AG04449 (cell line): Measurements from ENCODE around the gene EMILIN3.

Source experiments
- CTCF ChIA-PET: fragments of 350-600 bp; formaldehyde crosslinking; extraction: SDS; loops from one replicate; lab custom pipeline; 2021; ENCODE audit warnings: antibody characterized with exemption; lab: Yijun Ruan, JAX
- POLR2A ChIA-PET: fragments of 400-600, 350-600 bp; formaldehyde crosslinking; extraction: SDS; loops from one replicate; lab custom pipeline; 2020; ENCODE audit warnings: antibody characterized with exemption, inconsistent platforms; lab: Yijun Ruan, JAX
- DNase-seq: peaks from one replicate; pipeline ENCODE4 v3.0.0-alpha.2; 2010; ENCODE audit warnings: low read depth, low spot score
- H3K4me3 ChIP-seq: 2 replicates; pipeline ENCODE4 v1.5.1; 2011; ENCODE audit warnings: low read depth, mild to moderate bottlenecking, control low read depth, low read length
- TF ChIP-seq, protein P1 (sequence below): IDR thresholded peaks from one replicate; pipeline ENCODE4 v1.5.1; 2011; ENCODE audit warnings: mild to moderate bottlenecking, moderate library complexity, low read length, control low read depth, inconsistent platforms; ENCODE audit not compliant: insufficient read depth; ENCODE audit errors: missing control alignments

Gene EMILIN3

DNA sequence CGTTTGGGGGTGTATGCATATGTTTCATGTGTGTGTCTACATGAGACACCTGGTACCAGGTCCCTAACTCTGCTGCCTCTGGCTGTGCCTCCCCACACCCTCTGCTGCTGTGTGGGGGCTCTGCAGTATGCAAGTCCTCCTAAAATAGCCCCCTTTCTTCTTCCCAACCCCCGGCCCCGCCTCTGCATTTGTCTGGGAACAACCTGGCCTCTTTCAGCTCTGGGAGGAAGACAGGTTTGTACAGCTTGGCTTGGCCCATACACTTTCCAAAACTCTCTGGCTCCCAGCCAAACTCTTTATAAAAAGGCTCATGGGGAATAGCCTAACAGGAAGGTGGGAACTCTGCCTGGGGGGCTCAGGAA is 27.1 kb upstream of the EMILIN3 start:
- POLR2A ChIA-PET: no interaction called here
- CTCF ChIA-PET: interaction anchor here (8.2 kb wide), 1 partner anchor 17 kb away, joined by 50 read pairs; no protein-coding TSS in a partner anchor
- no peak for DNase-seq
- H3K4me3 ChIP-seq: no peak overlapping the region
- TF ChIP-seq, protein P1, sequence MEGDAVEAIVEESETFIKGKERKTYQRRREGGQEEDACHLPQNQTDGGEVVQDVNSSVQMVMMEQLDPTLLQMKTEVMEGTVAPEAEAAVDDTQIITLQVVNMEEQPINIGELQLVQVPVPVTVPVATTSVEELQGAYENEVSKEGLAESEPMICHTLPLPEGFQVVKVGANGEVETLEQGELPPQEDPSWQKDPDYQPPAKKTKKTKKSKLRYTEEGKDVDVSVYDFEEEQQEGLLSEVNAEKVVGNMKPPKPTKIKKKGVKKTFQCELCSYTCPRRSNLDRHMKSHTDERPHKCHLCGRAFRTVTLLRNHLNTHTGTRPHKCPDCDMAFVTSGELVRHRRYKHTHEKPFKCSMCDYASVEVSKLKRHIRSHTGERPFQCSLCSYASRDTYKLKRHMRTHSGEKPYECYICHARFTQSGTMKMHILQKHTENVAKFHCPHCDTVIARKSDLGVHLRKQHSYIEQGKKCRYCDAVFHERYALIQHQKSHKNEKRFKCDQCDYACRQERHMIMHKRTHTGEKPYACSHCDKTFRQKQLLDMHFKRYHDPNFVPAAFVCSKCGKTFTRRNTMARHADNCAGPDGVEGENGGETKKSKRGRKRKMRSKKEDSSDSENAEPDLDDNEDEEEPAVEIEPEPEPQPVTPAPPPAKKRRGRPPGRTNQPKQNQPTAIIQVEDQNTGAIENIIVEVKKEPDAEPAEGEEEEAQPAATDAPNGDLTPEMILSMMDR: no peak

DNA sequence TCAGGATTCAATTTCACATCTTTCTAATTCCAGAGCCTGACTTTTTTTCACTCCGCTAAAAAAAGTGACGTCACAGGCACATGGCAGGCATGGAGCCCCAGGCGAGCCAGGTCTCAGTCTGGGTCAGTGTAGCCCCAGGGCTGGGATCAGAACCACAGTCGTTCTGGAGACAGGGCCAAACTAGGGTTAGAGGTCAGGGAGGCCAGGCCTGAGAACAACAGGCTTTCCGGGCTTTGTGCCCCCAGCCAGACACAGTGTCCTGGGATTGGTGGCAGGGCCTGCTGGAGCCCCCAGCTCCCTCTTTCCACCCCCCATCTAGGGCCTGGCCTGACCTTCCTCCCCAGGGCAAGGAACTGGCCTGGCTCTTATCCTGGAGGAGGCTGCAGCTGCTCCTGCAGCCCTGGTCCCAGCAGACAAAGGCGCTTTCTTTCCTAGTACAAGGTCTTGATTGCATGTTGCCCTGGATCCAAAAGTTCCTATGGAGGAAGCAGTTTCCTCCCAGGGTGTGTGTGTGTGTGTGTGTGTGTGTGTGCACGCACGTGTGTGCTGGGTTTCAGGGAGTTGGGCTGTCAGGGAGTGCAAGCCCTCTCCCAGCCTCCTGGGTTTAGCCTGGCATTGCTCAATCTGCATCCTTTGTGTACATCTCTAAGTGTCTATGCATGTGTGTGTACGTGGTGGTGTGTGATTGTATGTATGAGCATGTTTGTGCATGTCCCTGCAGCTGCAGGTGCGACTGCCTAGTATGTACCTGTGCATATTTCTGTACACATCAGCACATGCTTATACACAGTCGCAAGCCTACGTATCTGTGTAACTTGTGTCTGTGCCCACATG is 26.5 kb upstream of the EMILIN3 start:
- TF ChIP-seq, protein P1: no peak
- DNase-seq: no peak
- H3K4me3 ChIP-seq: no peak overlapping the region
- CTCF ChIA-PET: no interaction called here
- POLR2A ChIA-PET: no interaction called here

DNA sequence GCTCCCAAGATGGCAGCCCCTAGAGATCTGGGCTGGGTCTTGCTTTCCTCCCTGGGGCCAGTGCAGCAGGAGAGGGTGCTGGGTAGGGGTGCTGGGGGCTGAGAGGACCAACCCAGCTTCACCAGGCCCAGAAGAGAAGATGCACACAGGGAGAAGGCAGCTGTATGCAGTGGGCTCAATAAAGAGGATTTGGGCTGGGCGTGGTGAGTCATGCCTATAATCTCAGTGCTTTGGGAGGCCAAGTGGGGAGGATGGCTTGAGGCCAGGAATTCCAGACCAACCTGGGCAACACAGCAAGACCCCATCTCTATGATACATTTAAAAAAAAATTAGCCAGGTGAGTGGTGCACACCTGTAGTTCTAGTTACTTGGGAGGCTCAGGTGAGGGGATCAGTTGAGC is 25.7 kb upstream of the EMILIN3 start:
- DNase-seq: no peak
- POLR2A ChIA-PET: no interaction called here

DNA sequence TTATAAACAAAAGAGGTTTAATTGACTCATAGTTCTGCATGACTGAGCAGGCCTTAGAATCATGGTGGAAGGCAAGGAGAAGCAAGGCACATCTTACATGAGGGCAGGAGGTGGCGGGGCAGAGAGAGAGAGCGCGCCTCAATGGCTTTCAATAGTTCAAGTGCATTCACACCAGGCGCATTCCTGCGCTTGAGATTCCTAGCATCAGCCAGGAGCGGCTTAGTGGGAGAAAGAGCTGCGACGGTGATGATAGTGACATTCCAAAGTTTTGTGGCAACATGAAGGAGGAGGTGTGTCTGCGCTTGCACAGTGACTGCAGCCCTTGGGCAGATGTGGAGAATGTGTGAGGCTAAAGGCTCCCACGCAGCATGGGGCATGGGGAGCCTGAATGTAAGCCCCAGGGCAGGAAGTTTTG is 25.0 kb upstream of the EMILIN3 start:
- TF ChIP-seq, protein P1: no peak
- DNase-seq: no peak
- H3K4me3 ChIP-seq: no peak overlapping the region
- ChIA-PET CTCF (no interaction called here), POLR2A (no interaction called here)

More for the DNA sequence above, 25.7 kb upstream of the EMILIN3 start:
- no peak overlapping the region for H3K4me3 ChIP-seq
- CTCF ChIA-PET: no interaction called here
- TF ChIP-seq, protein P1: no peak

DNA sequence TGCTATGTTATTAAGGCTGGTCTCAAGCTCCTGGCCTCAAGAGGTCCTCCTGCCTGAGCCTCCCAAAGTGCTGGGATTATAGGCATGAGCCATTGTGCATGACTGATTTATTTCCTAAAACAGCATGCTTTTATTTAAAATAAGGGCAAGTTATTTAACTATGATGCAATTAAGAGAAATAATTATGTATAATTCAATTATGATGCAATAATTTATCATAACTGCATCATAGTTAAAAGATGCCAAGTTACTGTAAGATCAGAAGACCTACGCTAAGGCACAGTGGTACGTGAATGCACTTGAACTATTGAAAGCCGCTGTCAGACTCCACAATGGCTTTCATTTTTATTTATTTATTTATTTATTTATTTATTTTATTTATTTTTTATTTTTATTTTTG is 24.3 kb upstream of the EMILIN3 start:
- TF ChIP-seq, protein P1: no peak
- ChIA-PET POLR2A (no interaction called here), CTCF (interaction anchor here (0.8 to 1.7 kb wide), 4 partner anchors 9 to 256 kb away, joined by 4 to 5 read pairs (median 4); no protein-coding TSS in a partner anchor)
- H3K4me3 ChIP-seq: no peak overlapping the region
- no peak for DNase-seq

DNA sequence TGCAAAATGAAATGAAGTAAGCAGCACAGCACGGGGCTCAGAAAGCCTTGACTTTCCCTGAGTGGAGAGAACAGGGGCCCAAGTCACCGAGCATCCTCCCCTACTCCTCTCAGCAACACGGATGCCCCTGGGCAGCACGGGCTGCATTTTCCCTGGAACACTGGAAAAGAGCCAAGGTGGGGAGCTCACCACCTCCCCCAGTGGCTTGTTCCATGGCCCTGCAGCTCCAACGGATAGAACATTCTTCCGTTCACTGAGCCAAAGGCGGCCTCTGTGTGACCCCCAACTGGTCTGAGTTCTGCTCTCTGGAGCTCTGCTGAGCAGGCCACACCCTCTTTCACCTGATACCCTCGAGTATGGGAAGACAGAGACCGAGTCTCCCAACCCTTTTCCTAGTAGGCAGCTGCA is 20.8 kb upstream of the EMILIN3 start:
- ChIA-PET POLR2A (no interaction called here), CTCF (interaction anchor here (0.6 to 1.7 kb wide), 4 partner anchors 12 to 274 kb away, joined by 3 to 4 read pairs (median 3); no protein-coding TSS in a partner anchor)
- DNase-seq: no peak
- TF ChIP-seq, protein P1: no peak
- H3K4me3 ChIP-seq: no peak overlapping the region
